NCI-H446 (cell line): ENCODE measurements around the gene B3GAT2.

ENCODE experiments used
- DNase-seq, 2 experiments: peaks; one replicate each; lab custom pipeline; 2025; lab: John Stamatoyannopoulos, UW

The B3GAT2 gene

DNA sequence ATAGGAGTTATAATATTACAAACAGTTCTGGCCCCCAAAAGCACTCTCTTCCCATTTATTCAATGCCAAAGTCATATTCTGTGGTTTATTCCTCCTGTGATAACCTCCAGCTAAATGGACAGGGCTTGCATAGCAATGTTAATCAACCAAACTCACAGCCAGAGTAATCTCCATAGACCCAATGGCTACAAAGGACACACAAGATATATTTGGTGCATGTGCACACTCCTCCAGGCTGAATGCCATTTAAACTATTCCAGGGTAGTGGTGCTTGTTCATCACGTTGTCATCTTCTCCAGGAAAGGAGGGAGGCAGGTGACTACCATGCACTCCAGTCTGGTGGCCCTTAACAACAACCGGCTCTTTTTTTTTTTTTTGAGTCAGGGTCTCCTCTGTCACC is 56.8 kb downstream of the B3GAT2 start:
- no peak for DNase-seq

DNA sequence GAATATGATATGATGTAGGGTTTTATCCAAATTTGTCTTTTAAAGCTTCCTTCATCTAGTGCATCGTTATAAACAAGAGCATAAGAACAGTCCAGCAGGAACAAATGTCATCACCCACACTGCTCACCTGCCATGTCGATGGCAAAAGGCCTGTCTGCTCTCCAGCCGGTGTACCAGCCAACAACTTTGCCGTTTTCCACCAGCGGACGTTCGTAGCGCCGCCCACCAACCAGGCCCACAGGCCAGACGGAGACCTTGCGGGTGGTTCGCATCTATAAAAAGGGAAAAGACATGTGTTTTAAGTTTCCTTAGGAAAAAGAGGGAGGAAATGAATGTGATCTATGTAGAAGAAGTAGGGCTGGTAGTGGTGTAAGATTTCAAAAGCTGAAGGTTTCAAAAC is 62.9 kb downstream of the B3GAT2 start:
- peak in 1 of 2 experiments; percentile 59 for DNase-seq

DNA sequence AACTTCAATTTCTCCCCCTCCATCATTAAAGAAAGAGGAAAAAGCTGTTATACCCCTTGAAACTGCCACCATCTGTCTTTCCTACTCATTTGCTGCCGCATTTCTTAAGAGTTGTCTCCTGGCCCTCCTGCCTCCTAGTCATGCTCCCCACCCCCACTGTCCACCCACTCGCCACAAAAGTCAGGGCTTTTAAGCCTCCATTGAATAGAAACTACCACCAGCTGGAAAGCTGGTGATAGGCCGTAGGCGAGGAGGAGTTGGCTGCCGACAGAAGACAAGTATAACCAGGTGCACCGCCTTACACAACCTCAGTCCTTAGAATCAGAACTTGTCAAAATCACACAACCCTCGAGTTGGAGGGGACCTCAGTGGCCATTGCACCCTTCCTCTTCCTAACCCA is 67.6 kb downstream of the B3GAT2 start:
- no peak for DNase-seq

DNA sequence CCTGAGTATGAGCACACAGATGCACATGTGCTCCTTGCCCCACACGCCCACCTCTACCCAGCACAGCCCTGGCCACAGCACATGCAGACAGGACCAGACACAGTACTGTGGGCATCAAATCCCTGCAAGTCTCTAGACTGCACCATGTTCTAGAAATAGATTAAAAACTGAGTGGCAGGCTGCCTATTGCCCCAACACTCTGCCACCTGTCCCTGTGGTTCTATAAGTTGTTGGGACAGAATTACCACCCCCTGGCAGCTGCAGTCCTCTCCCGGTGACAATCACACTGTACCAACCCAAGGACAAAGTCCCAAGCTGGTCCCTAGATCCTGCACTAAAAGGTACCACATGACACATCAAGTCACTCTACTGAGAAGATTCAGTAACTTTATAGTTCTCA is 70.2 kb downstream of the B3GAT2 start:
- DNase-seq, result no peak

DNA sequence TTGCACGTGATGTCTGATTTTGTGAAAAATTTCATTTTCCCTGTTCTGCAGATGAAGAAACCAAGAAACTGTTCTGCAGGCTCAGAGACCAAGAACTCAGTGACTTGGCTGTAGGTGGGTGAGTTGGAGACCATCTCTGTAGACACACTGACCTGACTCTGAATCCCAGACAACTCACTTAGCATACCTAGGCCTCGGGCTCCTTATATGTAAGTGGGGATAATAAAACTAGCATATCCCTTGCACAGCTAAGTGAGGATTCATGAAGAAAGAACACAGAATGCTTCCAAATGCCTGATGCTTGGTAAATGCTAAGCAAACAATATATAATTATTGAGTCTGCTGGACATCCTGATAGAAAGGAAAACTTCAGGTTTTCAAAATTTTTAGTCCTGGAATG is 70.8 kb downstream of the B3GAT2 start:
- no peak for DNase-seq

DNA sequence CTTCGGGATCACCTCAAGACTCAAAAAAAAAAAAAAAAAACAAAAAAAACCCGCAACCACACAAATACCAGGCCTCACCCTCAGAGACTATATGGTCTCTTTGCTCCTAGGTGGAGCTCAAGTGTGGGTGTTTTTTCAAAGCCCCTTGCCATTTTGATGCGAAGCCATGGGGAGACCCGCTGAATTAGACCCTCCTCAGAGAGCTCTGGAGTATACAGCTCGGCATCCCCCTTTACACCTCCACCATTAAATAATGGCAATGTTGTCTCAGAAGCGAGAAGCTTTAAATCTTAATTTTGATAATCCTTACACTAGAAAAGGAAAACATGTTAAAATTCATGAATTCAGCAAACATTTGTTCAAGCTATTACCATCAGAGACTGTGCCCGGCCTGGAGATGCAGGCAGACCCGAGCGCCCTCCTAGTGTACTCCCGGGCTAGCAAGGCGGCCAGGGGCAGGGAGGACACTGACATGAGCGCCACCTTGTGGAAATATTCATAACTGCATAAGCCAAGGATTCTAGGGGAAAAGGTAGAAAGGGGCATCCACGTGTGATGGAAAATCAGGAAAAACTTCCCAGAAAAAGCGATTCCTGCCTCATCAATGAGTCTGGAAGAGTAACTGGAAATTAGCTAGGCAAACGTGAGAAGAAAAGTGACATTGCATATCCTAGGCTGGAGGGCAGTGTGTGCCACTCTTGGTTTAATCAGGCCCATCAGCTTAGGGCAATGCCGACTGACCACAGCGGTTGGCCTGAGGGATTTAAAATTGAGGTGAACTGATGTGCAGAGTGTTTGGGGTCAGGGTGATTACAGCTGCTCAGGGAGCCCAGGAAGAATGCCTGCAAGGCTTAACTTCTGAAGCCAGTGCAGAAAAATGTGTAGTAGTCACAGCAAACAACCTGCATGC is 72.5 kb downstream of the B3GAT2 start:
- peak in 1 of 2 experiments; percentile 53 for DNase-seq

DNA sequence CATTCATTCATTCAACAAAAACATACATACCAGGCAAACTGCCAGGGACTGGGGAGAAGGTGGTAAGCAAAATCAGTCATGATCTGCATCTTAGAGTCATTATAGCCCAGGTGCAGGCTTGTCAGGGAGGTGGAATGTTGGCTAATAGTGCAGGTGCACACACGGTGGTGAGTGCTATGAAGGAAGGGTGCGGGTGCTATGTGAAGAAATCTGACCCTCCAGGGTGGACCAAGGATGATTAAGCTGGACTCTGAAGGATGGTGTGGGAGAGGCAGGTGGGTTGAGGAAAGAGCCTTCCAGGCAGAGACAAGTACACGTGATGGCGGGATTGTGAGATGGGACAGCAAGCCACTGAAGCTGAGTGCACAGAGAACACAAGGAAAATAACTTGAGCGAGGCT is 77.4 kb downstream of the B3GAT2 start:
- no peak for DNase-seq

DNA sequence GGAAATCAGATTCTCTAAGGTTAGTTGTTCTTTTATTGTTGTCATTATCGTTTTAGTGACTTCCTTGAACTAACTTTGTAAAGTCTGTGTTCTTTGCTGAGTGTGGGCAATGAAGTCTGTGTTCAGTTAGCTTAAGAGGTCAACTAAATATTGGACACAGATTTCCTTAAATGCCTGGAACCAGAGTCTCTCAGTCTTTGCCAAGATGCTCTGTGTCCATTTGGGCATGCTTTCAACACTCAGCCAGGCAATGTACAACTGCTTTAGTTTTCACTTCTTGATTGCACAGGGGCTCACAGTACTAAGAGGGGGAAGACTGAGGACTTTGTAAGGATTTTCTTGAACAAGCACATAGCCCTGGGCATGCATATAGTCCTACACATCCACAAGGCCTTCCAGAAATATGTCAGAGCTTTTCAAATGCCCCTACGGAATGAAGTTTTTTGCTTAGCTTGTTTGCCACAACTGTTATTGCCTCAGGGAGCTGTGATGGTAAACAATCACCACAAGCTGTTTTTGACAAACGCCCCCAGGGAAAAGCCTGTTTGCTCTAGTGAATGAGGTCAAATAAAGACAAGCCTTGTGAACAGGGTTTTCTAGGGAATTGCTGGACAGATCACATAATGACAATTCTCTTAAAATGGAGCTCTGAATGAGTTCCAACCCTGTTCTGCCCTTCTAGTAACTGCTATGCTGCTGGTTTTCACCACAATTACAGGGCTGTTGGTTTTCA is 82.5 kb downstream of the B3GAT2 start:
- no peak for DNase-seq

DNA sequence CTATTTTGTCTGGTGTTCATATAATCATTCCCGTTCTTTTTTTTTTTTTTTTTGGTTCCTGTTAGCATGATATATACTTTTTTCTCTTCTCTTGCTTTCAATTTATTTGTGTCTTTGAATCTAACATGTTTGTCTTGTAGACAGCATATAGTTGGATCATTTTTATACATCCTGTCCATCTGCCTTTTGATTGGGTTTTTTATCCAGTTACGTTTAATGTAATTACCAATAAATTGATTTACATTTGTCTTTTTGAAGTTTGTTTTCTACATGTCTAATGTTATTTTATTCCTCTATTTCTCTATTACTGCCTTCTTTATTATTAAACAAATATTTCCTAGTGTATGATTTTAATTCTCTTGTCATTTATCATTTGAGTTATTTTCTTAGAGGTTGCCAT is 84.4 kb downstream of the B3GAT2 start:
- DNase-seq, result no peak

DNA sequence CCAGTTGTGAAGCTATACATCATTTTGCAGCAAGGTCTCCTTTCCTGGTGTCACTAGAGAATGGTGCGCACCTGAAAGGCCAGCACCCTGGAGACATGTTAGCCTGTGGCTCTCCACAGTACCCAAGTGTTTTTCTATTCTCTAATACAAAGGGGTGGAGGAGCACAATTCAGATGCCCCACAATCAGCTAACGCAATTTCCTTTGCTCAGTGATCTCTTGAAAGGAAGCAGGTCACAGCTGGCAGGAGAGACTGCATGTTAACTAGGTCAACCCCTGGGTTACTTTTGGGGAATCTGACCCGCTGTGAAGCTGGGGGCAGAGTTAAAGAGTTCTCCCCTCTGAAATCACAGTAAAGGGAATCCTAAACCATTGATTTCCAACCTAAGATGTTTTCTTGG is 92.5 kb downstream of the B3GAT2 start:
- DNase-seq, result no peak

DNA sequence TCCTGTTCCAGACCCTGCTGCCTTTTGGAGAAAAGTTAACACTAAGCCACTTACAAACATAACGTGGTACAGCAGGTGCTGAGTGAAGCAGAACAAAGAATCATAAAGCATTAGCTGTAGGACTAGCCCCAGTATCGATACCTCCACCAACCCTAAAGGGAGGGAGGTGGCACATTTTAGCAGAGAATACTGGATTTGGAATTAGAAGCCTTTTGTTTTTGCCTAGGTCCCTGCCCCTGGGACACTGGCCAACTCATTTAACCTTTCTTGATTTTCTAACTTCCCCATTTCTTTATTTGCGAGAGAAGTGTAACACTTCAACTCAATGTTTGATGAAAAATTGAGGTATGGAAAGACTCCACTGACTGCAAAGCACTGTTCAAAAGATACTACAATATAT is 93.5 kb downstream of the B3GAT2 start:
- no peak for DNase-seq

DNA sequence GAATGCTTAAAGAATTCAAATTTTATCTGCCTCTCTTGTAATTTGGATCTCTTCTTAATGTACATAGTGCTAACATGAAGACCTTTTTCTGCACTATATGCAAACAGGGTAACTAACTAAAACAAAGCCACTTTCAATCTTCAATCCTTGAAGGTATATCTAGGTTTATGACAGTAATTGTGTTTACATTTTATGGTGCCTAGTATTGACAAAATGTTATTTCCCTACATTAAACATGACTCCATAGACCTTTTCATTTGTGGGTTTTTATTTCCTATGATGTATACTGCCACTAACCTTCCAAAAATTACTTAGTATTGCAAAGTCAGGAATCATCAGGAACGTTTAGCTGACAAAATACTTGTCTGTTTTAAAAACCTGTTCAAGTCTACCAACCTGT is 95.9 kb downstream of the B3GAT2 start:
- DNase-seq, result no peak

DNA sequence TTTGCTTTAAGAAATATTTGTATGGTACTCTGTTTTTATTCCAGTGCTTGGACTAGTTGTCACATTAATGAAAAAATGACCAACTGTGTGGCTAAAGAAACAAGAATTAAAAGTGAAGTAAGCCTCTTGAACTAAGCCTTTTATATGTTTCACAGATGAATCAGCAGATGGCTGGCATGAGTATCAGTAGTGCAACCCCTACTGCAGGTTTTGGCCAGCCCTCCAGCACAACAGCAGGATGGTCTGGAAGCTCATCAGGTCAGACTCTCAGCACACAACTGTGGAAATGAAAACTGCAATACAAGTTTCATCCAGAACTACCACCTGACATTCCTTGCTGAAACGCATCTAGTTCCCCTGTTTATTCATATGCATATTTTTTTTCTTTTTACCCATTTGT is 96.8 kb downstream of the B3GAT2 start:
- DNase-seq, result peak in 1 of 2 experiments; percentile 52

DNA sequence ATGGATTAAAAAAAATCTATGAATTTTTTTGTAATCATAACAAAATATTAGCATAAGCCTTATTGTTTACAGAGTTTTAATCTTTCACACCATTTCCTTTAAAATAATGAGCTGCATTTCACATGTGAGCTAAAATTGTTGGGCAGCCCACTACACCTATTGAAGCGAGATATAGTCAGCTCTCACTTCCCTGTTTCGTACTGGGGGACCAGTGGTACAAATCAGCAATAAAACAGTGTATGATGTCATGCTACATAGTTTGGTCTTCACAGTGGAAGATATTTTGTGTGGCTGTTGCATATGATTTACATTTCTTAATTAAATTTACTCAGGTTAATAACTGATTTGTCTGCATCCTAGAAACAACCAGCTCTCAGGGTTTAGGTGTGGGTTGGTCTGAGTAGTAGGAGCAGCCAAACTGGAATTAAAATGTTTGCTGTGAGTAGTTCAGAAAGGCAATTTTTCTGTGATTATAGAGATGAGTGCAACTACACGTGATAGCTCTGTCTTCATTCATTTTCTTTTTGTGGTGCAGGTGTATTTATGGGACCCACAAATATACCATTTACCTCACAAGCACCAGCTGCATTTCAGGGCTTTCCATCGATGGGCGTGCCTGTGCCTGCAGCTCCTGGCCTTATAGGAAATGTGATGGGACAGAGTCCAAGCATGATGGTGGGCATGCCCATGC is 99.3 kb downstream of the B3GAT2 start:
- DNase-seq, result no peak

DNA sequence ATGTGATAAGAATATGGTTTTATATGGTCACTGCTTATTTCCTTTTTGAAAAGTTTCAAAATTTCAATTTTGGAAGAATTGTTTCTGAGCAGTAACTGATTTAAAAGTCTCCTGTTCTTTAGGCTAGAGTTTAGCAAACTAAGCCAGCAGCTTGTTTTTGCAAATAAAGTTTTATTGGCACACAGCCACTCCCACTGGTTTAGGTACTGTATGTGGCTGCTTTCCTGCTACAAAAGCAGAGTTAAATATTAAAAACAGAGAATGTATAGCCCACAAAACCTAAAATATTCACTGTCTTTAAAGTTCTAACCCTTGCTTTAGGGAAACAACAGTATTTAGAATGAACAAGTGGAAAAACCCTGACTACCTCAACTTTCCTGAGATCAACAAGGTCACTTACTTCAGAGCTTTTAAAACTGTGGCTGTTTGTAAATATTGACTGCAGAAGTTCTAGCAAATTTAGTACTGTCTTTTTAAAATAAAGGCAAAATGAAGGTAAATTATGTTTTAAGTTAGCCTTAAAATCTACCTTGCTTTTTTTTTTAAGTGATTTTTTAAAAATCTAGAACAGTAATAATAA is 104.1 kb downstream of the B3GAT2 start:
- no peak for DNase-seq

DNA sequence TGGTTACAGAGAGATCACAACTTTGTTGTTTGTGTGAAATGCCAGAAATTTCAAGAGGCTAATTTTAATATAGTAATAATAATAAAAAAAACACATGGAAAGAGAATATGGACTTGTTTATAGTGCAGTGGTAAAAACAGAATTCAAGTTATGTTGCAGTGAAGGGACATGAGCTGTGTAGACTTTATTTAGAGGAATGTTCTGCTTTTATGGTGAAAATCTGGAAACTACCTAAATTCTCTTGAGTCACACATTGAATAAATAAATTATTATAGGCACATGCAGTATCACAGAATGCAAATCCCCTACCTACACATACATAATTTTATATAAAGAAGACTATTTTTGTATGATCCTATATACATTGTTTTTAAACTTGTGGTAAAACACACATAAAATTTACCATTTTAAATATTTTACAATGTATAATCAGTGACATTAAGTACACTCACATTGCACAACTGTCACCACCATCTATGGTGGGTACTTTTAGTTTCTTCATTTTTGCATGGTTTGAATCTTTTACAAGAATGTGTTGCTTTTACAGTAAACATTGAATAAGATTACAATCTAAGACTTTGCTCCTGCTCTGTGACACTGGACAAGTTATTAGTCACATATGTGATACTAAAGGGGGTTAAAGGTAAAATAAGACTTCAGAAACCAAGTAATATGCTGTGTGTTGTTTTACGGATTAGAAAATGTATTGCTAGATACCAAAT is 107.4 kb downstream of the B3GAT2 start:
- DNase-seq, result no peak

DNA sequence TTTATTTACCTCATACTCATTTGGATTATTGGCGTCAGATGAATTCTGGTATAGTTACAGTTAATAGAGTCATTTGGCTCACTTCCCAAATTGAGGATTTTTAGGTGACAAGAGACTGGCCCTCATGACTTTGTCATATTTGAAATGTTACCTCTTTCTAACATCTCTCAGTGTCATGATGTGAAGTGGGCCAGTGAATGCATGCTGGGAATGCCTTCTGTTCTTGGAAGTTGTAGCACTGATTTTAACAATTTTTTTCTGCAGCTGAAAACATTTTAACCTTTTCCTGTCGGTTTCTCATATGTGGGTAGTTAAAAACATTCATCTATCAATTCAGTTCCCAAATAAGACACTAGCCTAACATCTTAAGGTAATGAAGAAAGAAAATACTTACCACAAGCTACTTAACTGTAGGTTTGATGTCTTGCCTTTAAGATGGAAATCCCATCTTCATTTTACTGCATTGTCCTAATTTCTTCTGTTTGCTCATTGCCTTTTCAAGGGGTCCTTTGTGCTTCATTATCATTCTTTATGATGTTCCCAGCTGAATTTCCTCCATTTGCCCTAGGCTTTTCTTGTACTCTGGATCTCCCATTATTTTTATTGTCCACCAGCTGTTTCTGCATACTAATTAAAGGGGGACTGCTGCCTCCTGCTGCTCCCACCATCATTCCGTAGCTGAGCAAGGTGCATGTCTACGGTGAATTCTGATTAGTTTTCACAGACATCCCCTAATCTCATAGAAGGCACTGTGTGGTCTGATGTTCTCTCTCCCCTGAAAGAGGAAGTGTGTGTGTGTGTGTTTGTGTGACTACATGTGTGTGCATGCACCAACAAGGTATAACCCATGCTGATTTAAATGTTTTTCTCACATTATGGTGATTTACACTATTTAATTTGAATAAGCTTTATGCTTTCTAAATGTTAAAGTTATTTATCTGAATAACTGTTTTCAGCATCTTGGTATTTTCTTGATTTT is 109.5 kb downstream of the B3GAT2 start:
- DNase-seq, result no peak

DNA sequence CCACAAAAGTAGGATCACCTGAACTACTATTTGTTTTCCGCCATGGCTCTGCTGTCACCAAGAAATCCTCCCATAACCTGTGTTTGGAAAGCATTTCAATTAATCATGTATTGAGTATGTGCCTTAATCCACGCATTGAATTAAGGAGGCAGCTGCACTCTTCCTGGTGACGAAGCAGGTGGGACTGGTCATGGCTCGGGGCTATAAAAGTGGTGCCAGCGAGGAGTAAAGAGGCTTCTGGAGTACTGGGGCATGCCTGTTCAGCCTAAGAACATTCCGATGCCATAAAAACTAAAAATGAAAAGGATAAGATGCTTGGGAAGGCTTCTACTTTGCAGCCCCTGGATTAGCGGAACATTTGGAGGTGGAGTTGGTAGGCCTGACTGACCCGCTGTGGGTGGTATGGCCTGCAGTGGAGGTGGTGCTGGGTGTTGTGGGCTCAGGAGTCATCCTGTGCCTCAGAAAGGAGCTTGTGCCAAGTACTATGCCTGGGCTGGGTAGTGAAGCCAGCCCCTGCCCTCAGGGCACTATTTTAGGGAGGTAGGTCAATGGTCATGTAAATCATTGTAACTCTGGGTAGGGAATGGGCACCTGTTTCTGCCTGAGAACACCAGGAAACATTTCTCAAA is 110.5 kb downstream of the B3GAT2 start:
- no peak for DNase-seq

DNA sequence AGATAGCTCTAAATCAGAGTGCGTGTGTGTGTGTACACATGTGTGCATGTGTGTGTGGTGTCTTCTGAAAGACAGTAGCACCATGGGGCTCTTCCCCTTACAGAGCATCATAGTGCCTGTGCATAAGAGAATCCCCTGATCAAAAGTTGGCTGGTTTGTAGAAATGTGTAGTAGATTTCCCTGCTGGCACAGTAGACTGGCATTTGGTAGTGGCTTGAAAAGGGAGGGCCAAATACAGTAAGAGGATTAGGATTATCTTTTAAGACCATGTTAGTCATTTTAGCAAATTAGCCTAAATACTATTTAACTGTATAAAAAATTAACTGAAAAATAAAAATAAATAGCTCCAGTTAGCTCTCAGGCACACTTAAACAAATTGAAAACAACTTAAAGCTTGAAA is 112.6 kb downstream of the B3GAT2 start:
- no peak for DNase-seq

DNA sequence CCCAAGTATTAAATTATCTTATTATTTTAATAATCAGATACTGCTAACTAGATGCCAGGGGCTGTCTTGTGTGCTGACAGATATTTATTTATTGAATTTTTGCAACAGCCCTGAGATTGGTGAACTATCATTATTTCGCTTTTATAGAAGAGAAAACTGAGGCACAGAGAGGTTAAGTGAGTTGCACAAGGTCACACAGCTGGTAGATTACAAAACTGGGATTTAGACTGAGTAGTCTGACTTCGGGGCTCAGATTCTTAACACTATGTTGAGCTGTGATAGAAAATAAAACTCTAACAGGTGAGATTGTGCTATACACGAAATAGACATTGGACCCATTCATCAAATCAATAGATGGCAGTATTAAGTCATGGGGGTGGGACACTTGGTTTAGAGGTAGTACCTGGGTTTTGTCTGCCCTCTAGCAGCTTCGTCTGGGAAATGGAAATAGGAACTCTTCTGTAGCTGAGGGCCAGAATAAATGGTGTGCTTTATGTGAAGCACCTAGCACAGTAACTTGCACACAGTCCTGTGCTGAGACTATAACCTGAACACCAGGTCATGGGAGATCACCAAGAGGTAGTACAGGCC is 113.4 kb downstream of the B3GAT2 start:
- DNase-seq, result no peak
